GM18868 (cell line): ENCODE measurements around the gene OMA1.
A peak's percentile ranks its signal among the peaks of the same experiment; 100 is the strongest.
"Not testable (repeated sequence)": the region's sequence is repeated elsewhere in the genome, so short reads cannot be mapped to it uniquely, and the experiment has no call there.

ENCODE experiments used
- ATAC-seq: cut with Tn5 transposase; IDR thresholded peaks from one replicate; pipeline ENCODE4 v1.9.1; 2021; ENCODE audit warnings: mild to moderate bottlenecking, moderate library complexity; ENCODE audit not compliant: unreplicated experiment

OMA1 gene

DNA sequence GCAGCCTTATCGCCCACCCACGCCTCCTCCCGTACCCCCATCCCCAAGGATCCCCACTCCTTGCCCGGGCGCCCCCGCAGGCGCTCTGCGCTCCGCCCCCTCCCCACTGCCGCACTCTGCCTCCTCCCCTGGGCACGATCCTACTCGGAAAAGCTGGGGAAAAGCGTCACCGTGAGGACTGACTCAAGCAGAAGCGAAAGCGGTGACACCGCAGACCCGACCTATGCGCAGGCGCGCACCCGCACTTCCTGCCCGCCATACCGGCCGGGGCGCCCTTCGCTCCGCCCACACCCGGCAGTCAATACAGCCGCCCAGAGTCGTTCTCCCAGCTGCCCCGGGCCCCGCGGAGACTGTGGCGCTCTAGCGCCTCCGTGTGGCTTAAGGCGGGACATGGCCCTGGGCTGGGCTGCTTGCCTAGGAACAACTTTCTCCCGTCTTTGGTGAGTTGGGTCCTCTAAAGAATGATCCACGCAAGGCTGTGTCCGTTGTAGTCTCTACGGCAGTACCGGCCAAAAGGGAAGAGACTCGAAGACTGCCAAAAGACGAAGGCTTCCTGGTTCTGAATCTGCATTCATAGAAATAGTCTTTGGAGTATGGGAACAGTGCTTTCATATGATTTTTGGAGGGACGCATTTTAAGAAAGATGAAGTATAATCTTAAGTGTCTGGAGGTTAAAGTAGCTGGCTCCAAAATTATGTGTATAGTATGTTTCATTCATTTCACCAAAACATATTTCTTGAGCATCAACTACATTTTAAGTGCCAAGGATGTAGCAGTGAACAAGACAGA is at the start of gene OMA1:
Gene OMA1 (minus strand): TSS at position 207 of the 789 bp plus-strand sequence. CDS start 7,432 bp downstream, outside the sequence.
- peak; percentile 91 for ATAC-seq

DNA sequence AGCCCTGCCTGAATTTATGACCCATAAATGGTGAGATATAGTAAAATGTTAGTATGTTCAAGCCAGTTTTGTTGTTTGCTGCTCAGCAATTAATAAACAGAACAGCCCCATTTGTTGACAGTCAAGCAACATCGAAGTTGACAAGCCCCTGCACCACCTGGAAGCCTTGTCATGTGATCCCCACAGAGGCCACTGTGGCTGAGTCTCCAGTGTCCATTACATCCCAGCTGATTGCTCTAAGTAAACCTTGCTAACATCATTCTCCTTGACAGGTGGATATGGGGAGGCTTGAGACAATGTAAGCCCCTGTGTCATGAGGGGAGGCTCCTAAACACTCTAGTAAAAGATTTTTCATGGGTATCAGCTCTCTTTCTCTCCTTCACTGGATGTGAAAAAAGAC is 48.0 kb upstream of the OMA1 start:
- no peak for ATAC-seq

- no peak for ATAC-seq
Measured at GRCh38 chr1:58592522-58593134, 46.1 kb upstream of the OMA1 start.

DNA sequence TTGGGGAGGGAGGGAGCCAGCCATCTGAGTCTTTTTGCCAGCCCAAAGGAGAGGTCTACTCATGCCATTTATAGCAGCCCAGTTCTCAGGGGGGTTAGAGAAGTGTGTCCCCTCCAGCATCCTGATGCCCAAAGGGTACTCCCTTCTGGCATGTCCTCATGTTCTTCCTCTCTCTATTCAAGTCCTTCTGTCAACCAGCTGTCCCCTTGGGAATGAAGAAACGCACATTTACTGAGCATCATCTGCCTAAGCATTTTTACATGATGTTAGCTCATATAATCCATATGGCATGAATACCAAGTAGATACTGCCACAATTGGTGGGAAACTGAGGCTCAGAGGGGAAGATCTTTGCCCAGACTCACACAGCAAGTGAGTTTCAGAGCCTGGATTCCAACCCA is 45.3 kb upstream of the OMA1 start:
- ATAC-seq: no peak

- ATAC-seq: no peak
Measured at GRCh38 chr1:58590019-58590418, 43.5 kb upstream of the OMA1 start.

- ATAC-seq: no peak
Measured at GRCh38 chr1:58588396-58588795, 41.9 kb upstream of the OMA1 start.

GRCh38 chr1:58587667-58588066 is 41.1 kb upstream of the OMA1 start:
- ATAC-seq: no peak

DNA sequence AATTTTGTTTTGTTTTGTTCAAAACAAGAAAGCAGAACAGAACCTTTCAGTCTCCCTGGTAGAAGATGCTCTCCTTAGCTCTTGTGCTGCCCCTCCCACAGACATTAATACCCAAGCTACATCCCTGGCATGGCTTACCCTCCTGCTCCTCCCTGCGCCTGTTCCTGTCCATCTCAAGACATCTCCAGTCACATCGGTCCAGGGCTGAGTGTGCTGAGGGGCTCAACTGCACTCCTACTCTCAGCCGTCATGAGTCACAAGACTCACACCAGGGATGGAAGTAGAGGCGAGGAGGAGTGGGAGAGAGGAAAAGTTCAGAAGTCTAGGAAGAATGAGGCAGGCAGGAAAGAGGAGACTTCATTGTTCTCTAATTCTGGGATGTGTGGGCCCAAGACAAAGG is 39.7 kb upstream of the OMA1 start:
- no peak for ATAC-seq

DNA sequence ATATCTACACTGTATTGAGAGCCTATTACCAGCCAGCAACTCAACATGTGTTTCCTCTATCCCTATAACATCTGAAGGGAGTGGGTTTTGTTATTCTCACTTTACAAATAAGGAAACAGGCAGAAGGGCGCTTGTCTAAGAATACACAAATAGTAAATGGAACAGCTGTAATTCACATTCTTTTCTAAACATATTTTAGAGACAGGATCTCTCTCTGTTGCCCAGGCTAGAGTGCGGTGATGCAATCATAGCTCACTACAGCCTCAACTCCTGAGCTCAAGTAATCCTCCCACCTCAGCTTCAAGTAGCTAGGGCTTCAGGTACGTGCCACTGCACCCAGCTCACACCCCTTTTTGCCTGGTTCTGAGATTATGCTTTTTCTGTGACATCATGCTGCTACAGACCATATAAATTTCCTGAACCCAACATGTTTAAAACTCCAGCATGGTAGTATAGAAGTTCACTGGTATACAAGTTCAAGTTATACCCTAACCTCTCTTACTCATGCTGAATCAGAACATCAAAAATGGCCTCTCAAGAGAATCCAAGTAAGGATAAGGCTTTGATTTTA is 39.1 kb upstream of the OMA1 start:
- ATAC-seq: no peak

DNA sequence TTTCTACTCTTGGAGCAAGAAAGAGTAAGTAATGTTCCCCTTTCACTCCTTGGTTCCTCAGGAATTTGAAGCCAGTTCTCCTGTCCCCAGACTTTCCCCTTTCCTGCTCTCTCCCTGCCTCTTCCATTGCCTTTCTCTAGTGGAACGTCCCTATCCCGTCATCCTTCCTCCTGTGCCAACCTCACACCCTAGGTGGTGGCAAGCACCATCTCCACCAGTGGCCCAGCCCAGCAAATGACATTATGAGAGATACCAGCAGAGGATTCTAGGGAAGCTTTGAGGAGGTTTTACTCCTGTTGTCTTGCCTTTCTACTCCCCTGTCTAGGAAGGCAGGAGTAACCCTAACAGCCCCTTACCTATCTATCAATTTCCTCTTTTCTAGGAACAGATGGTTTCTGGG is 38.6 kb upstream of the OMA1 start:
- no peak for ATAC-seq

DNA sequence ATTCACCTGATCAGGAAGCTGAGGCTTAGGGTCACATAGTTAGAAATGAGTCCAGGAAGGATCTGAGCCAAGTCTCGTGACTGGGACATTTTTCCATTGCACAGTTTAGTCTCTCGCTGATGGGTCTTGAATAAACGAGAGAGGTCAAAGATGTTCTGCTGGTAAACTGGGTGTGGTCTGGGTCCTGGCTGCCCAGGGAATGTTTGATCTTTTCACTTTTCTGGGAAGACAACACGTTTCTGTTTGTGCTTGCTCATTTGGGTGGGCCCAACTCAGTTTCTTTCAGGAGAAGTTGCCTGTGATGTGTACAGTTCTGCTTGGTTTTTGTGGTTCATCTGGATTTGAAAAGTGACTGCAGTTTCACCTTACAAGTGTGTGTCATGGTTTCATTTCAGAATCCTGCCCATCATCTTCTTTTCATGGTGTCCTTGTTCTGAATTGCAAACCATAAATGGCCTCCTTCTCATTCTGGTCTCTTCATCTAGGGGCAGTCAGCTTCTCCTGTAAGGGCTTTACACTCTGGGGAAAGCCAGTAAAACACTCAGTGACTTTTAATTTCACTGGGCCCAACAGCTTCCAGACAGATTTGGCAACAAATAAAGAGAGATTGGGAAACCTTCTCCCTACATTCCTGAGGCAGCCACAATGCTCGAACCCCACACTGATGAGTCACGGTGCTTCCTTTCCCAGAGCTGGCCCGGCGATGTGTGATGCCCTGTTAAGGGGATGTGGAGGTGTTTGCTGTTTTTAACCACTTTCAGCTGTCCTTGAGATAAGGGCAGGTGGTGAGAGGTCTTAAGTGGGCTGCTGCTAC is 37.8 kb upstream of the OMA1 start:
- ATAC-seq: peak; percentile 72

GRCh38 chr1:58583496-58583895 is 37.0 kb upstream of the OMA1 start:
- peak; percentile 36 for ATAC-seq

GRCh38 chr1:58582143-58582542 is 35.6 kb upstream of the OMA1 start:
- ATAC-seq: not testable (repeated sequence)

- no peak for ATAC-seq
Measured at GRCh38 chr1:58581641-58582040, 35.1 kb upstream of the OMA1 start.

DNA sequence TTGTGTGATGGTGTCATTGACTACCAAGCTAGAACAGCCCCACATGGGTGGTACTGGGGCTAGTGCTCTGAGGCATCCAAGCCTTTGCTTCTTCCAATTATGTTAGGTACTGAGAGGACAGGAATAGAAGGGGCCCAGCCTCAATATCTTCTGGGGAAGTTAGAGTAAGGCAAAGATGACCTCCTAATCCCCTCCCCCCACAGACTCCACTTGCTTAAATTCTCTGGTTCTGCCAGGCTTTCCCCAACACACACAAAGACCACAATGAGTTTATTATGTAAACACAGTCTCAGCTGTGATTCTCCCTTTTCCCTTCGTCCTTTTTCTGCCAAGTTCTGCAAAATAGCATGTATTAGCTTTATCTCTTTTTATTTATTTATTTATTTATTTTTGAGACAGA is 33.7 kb upstream of the OMA1 start:
- no peak for ATAC-seq

DNA sequence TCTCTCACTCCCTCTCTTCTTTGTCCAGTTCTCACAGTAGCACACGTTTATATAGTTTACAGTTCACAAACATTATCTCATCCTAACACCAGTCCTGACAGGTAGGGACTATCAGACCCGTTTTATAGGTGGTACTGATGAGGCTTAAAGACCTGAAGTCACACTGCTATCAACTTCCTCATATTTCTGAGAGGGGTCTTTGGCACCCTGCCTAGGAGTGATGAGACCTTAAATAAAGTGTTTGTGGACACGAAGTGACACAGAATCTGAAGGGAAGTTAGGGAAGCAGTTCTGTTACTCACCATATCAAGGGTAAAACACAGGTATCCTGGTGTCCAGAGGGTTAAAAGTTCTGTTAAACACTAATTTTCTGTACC is 31.1 kb upstream of the OMA1 start:
- ATAC-seq: no peak

DNA sequence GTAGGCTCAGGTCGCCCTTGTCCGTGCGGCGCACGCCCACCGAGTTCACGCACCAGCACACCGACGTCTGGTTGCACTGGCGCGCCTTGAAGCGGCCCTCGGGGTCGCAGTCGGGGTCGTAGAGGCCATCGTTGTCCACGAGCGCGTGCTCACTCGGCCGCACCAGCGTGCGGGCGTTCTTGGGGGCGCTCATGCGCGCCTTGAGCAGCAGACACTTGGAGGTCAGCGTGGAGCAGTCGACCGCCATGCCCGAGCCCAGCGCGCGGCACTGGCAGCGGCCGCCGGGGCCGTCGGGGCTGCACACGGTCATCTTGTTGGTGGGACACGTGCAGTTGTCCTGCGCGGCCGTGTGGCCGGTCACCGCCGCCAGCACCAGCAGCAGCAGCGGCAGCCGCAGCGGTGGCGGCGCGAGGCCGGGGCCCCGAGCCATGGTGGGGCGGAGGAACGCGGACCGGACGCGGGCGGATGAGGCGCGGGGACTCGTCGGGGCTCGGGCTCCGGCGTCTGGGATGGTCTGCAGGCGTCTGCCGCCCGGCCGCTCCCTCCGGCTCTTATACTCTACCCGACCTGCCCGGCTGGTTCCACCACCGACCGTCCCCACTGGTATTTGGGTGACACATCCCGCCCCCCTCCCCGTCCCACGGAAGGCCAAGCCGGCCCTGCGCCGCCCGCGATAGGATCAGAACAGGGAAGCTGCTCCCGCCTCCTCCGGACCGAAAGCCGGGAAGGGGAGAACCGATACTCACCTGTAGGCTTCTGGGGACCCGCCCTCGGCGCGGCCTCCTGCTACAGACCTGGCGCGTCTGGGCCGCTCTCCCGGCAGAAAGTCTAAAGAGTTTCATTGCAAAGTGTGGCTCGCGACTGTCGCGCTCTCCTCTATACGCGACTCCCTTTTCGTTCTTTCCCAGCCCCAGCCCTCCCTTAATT is 30.5 kb upstream of the OMA1 start, which contains the start of gene TACSTD2:
Gene TACSTD2 (minus strand): TSS at position 526 of the 927 bp plus-strand sequence. CDS start 96 bp downstream, at position 430.
- no peak for ATAC-seq

DNA sequence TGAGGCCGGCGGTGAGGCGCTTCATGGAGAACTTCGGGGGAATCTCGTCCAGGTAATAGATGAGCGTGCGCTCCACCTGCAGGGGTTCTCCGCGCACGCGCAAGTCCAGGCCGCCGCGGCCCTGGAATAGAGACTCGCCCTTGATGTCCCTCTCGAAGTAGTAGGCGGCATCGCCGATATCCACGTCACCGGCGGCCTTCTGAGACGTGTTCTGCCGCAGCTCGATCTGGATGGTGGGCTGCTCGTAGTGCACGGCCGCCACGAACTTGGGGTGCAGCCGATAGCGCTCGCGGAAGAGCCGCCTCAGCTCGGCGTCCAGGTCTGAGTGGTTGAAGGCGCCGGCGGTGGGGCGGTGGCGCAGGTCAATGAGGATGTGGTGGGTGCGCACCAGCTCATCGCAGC is 29.8 kb upstream of the OMA1 start:
- no peak for ATAC-seq

- no peak for ATAC-seq
Measured at GRCh38 chr1:58575551-58576324, 29.2 kb upstream of the OMA1 start.
